ENCODE data around the gene CLDN2.
"Not testable (repeated sequence)": the region's sequence is repeated elsewhere in the genome, so short reads cannot be mapped to it uniquely, and the experiment has no call there.

The CLDN2 gene

GRCh38 chrX:106964290-106964689 lies 44.1 kb downstream of the CLDN2 start:
- Histone ChIP-seq H3K9ac (ENCODE audit: low read length) (no peak overlapping the region), H3K27me3 (replicated peaks; ENCODE audit: control insufficient read depth, insufficient read depth, low read length) (peaks cover 16% of the 10 kb centered on the region), H3K4me1 (ENCODE audit: control insufficient read depth, insufficient read depth, low read length) (peaks cover 12% of the 10 kb centered on the region), H3K4me3 (ENCODE audit: low read length) (no peak overlapping the region), H3K9me3 (ENCODE audit: control insufficient read depth, low read length) (peaks cover 8% of the 10 kb centered on the region), H3K36me3 (ENCODE audit: control insufficient read depth, insufficient read depth, low read length, severe bottlenecking) (peaks cover 12% of the 10 kb centered on the region)
- DNase-seq (ENCODE audit: low read depth), result no peak

- not testable (repeated sequence) for H3K9ac ChIP-seq (ENCODE audit: low read length); DNase-seq (ENCODE audit: low read depth)
- peaks cover 12% of the 10 kb centered on the region for H3K4me1 ChIP-seq (ENCODE audit: control insufficient read depth, insufficient read depth, low read length)
Measured at GRCh38 chrX:106966547-106966946, 46.3 kb downstream of the CLDN2 start.

GRCh38 chrX:106972896-106973295 lies 52.7 kb downstream of the CLDN2 start:
- H3K27me3 ChIP-seq (replicated peaks; ENCODE audit: control insufficient read depth, insufficient read depth, low read length), result peaks cover 16% of the 10 kb centered on the region
- no peak overlapping the region for H3K4me3 ChIP-seq (ENCODE audit: low read length)
- no peak for DNase-seq (ENCODE audit: low read depth)
- H3K9ac ChIP-seq (ENCODE audit: low read length), result no peak overlapping the region
- H3K9me3 ChIP-seq (ENCODE audit: control insufficient read depth, low read length), result peaks cover 4% of the 10 kb centered on the region
- no peaks in the 10 kb centered on the region for H3K36me3 ChIP-seq (ENCODE audit: control insufficient read depth, insufficient read depth, low read length, severe bottlenecking)
- peaks cover 9% of the 10 kb centered on the region for H3K4me1 ChIP-seq (ENCODE audit: control insufficient read depth, insufficient read depth, low read length)

More at GRCh38 chrX:106966547-106966946, 46.3 kb downstream of the CLDN2 start:
- H3K27me3 ChIP-seq (replicated peaks; ENCODE audit: control insufficient read depth, insufficient read depth, low read length); H3K9me3 ChIP-seq (ENCODE audit: control insufficient read depth, low read length); H3K4me3 ChIP-seq (ENCODE audit: low read length); H3K36me3 ChIP-seq (ENCODE audit: control insufficient read depth, insufficient read depth, low read length, severe bottlenecking): not testable (repeated sequence)

GRCh38 chrX:106973433-106974149 lies 53.4 kb downstream of the CLDN2 start:
- Histone ChIP-seq H3K9ac (ENCODE audit: low read length) (no peak overlapping the region), H3K36me3 (ENCODE audit: control insufficient read depth, insufficient read depth, low read length, severe bottlenecking) (no peaks in the 10 kb centered on the region), H3K27me3 (replicated peaks; ENCODE audit: control insufficient read depth, insufficient read depth, low read length) (peaks cover 16% of the 10 kb centered on the region), H3K4me1 (ENCODE audit: control insufficient read depth, insufficient read depth, low read length) (peaks cover 9% of the 10 kb centered on the region), H3K9me3 (ENCODE audit: control insufficient read depth, low read length) (peaks cover 4% of the 10 kb centered on the region), H3K4me3 (ENCODE audit: low read length) (no peak overlapping the region)
- DNase-seq (ENCODE audit: low read depth), result no peak

- peaks cover 16% of the 10 kb centered on the region for H3K27me3 ChIP-seq (replicated peaks; ENCODE audit: control insufficient read depth, insufficient read depth, low read length)
- H3K9me3 ChIP-seq (ENCODE audit: control insufficient read depth, low read length), result peaks cover 4% of the 10 kb centered on the region
- peaks cover 9% of the 10 kb centered on the region for H3K4me1 ChIP-seq (ENCODE audit: control insufficient read depth, insufficient read depth, low read length)
- no peak for DNase-seq (ENCODE audit: low read depth)
- H3K4me3 ChIP-seq (ENCODE audit: low read length), result no peak overlapping the region
- H3K36me3 ChIP-seq (ENCODE audit: control insufficient read depth, insufficient read depth, low read length, severe bottlenecking), result peaks cover 14% of the 10 kb centered on the region
- no peak overlapping the region for H3K9ac ChIP-seq (ENCODE audit: low read length)
Measured at GRCh38 chrX:106976416-106976815, 56.2 kb downstream of the CLDN2 start.

All from adipocyte (in vitro differentiated cells).